HG03066 (cell line): ENCODE data around the gene FNDC10.
"Not testable (repeated sequence)": the region's sequence is repeated elsewhere in the genome, so short reads cannot be mapped to it uniquely, and the experiment has no call there.

Source experiments
- ATAC-seq: cut with Tn5 transposase; IDR thresholded peaks from one replicate; pipeline ENCODE4 v1.9.1; 2021; ENCODE audit warnings: low read depth; ENCODE audit not compliant: unreplicated experiment

The FNDC10 gene

GRCh38 chr1:1599935-1600860 is at the start of gene FNDC10:
TSS of gene FNDC10 (minus strand) at chr1:1600135. CDS start at chr1:1600015, 120 bp downstream.
- no peak for ATAC-seq

DNA sequence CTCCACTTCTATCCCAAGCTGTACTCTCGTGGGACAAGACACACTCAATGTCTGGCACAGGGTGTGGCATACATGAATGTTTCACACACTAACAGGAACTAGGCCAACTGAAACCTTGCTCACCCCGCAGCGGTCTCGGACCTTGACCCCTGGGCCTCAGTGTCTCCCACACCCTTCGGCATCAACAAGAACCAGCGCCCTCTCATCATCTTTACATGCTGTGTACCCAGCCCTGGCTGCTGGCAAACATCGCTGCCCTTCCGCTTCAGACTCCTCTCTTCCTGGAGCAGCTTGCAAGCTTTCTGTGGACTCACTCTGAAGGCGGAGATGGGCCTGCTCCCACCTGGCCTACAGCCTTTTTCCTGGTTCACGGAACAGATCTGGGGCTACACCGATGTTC is 48.3 kb upstream of the FNDC10 start:
- ATAC-seq, result not testable (repeated sequence)

- not testable (repeated sequence) for ATAC-seq
Measured at GRCh38 chr1:1647567-1648241, 47.8 kb upstream of the FNDC10 start.

- not testable (repeated sequence) for ATAC-seq
Measured at GRCh38 chr1:1646326-1646725, 46.4 kb upstream of the FNDC10 start.

DNA sequence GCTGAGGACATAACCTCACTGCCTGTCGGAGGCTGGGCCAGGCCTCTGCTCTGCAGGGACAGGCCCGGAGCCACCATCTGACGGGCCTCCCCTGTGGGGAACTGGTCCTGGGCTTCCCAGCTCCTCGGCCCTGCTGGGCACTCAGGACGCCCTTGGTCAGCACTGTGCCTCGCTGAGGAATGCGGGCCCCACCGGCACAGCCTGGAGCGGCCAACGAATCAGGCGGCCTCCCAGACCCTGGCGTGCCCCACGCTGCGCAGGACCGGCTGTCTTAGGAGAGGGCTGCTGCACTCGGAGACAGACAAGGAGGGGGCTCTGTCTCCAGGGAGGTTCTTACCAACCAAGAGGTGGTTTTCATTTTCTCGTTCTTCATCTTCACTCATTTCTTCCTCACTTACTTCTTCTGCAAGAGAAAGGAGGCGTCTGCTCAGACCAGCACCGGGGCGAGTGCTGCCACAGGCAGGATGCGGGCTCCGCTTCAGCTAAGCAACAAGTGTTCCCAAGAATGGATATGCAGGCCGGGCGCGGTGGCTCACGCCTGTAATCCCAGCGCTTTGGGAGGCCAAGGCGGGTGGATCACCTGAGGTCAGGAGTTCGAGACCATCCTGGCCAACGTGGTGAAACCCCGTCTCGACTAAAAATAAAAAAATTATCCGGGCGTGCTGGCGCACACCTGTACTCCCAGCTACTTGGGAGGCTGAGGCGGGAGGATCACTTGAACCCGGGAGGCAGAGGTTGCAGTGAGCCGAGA is 41.0 kb upstream of the FNDC10 start:
- ATAC-seq, result not testable (repeated sequence)

DNA sequence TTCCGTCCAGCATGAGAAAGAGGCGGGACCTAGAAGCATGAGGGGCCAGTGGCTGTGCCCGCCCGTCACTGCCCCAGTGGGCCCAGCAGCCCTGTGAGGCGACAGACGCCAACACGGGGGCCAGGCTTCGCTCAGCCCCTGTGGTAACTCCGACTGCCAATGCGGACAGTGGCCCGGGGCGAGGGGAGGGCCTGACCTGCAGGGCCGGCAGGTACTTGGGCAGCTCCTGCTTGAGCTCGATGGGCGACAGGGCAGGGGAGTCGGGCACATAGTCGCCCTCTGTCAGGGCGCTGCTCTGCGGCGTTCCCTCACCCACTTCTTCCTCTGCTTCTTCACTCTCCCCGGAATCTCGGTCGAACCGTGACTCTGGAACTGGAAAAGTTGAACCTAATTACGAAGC is 40.1 kb upstream of the FNDC10 start:
- not testable (repeated sequence) for ATAC-seq

GRCh38 chr1:1639368-1639767 is 39.4 kb upstream of the FNDC10 start:
- ATAC-seq, result not testable (repeated sequence)

DNA sequence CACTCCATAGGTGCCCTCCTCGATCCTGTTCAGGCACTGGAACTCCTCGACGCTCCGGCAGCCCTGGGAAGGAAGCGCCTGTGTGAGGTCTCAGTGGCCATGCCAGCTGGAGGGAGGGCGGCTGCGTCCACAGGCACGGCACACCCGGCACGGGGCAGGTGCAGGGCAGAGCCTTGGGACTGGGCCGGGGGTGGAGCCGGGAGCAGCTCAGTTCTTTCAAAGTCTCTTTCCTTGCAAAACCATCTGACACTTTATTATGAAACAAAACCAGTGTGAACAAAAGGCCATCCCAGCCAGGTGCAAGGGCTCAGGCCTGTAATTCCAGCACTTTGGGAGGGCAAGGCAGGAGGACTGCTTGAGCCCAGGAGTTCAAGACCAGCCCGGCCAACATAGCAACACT is 38.6 kb upstream of the FNDC10 start:
- not testable (repeated sequence) for ATAC-seq

DNA sequence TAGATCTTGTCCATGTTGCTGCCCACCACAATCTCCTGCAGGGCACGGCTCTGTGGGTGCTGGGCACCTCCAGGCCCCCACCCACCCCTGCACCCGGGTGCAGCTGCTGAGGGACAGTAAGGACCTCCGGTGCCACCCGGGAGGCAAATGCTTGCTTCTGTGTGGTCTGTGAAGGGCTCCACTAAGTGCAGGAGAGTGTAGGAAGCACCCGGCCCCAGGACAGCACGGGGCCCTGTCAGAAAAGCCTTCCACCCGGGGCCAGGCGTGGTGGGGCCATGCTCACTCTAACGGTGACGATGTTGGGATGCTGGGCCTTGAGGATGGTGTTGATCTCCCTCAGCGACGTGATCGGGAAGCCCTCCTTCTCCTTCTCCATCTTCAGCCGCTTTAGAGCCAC is 37.5 kb upstream of the FNDC10 start:
- ATAC-seq, result not testable (repeated sequence)

GRCh38 chr1:1636621-1637478 is 36.9 kb upstream of the FNDC10 start:
- not testable (repeated sequence) for ATAC-seq

DNA sequence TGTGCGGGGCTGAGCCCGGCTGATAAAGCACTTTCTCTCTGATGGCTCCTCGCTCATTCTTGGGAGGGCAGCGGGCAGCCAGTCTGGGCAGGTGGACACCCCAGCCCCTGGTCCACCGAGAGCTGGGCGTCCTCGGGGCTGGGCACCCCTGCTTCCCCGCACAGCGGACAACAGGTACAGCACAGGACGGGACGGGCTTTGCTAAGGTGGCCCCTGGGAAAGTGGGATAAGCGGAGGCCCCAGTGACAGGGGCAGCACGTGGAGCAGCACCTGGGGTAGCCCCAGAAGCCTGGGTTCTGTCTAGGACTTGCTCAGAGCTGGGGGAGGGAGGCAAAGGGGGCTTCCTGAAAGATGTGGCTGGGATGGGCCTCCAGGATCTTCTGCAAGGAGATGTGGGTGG is 34.7 kb upstream of the FNDC10 start:
- ATAC-seq, result not testable (repeated sequence)

DNA sequence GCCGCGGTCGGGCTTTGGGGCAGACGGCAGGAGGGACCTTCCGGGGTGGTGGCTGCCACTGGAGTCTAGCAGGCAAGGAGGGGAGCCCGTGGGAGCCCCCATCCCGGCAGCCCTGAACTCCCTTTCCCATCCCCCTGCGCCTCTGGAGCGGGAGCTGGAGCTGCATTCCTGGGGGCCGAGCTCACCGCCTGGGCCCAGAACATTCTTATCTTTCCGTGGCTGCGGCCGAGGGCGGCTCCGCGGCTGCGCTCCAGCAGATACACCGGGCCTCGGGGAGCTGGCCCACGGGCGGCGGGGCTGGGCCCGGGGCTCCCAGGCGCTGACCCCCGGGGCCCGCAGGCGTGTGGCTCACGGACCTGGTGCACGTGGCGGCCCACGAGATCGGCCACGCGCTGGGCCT is 33.5 kb upstream of the FNDC10 start:
- not testable (repeated sequence) for ATAC-seq

GRCh38 chr1:1631782-1632420 is 32.0 kb upstream of the FNDC10 start, which contains the start of gene MMP23B:
TSS of gene MMP23B (plus strand) at chr1:1632173. CDS start at chr1:1632219, 46 bp downstream.
- no peak for ATAC-seq

DNA sequence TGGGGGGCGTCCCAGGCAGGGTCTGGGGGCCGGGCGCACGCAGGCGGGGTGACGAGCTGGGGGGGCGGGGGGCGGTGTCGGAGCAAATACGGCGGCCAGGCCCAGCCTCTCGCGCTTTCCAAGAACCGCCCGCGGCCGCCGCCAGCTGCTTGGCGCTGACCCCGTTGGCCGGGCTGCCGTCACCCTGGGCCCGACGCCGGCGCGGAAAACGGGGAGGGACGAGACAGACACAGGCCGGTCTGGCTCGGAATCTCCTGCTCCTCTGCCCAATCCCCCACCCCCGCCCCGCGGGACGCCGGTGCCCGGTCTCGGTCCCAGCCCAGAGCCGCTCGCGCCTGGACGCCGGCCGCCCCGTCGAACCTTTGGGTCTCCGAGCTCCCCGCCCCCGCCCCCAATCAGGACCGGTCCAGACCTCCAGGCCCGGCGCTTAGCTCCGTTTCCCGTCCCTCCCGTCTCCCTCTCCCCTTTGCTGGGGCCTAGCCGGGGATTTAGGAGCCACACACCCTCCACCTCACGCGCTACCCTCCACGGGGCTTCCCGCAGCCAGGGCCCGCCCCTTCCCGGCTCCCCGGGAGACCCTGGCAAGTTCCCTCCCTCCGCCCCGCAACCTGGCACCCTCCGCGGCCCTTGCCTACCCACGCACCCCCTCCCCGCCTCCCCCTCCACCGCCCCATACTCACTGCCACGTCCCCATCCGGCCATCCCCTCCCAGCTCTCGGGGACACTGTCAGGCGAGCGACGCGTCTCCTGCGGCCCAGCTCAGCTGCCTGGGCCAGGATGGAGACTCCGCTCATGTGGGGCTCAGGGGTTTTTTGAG is 31.2 kb upstream of the FNDC10 start:
- no peak for ATAC-seq

- ATAC-seq, result peak; percentile 54
Measured at GRCh38 chr1:1630191-1630964, 30.4 kb upstream of the FNDC10 start.

DNA sequence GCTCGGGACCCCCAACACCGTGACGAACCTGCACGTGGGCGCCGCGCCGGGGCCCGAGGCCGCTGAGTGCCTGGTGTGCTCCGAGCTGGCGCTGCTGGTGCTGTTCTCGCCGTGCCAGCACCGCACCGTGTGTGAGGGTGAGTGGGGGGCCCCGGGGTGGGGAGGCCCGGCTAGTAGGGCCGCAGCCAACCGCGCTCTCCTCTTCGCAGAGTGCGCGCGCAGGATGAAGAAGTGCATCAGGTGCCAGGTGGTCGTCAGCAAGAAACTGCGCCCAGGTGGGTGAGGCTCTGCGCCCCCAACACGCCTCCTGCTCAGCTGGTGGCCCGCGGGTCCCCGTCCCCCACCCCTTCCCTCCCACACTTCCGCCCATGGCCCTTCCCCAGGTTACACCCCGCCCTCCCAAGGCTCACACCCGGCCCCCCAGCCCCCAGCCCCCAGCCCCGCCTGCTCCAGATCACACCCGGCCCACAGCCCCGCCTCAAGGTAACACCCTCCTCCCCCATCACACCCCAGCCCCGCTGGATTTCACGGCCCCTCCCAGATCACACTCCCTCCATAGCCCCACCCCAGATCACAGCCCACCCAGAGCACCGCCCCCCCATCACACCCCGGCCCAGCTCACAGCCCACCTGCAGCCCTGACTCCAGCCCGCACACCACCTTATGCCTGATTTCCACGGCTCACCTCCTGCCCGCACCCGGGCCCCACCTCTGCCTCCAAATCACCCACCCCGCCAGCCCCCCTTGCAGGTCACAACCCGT is 29.7 kb upstream of the FNDC10 start:
- no peak for ATAC-seq
